H9 (cell line): ENCODE measurements around the gene SIN3B. TPM values are rescaled to one million over a fixed set of nuclear protein-coding genes. Genes with fewer than 3 reads are reported as not detected.

ENCODE experiments used
- DNase-seq: peaks from one replicate; pipeline ENCODE4 v3.0.0-alpha.2; 2017
- H2AFZ ChIP-seq: one replicate; pipeline ENCODE4 v1.6.1; 2013; ENCODE audit warnings: mild to moderate bottlenecking, low read length, control low read depth, moderate library complexity
- H2AK5ac ChIP-seq: 2 replicates; pipeline ENCODE4 v1.6.1; 2013; ENCODE audit warnings: low read length, control low read depth, mixed read lengths; ENCODE audit not compliant: insufficient read length
- H2BK120ac ChIP-seq: one replicate; pipeline ENCODE4 v1.6.1; 2013; ENCODE audit warnings: low read depth, mild to moderate bottlenecking, low read length, control low read depth, inconsistent platforms; ENCODE audit not compliant: poor library complexity, severe bottlenecking
- H2BK12ac ChIP-seq: 2 replicates; pipeline ENCODE4 v1.6.1; 2013; ENCODE audit warnings: low read length, control low read depth, mixed read lengths, low read depth; ENCODE audit not compliant: insufficient read length
- H2BK15ac ChIP-seq: 2 replicates; pipeline ENCODE4 v1.6.1; 2013; ENCODE audit warnings: low read depth, low read length, control low read depth
- H2BK20ac ChIP-seq: one replicate; pipeline ENCODE4 v1.6.1; 2013; ENCODE audit warnings: low read depth, mild to moderate bottlenecking, low read length, control low read depth, inconsistent platforms; ENCODE audit not compliant: poor library complexity, severe bottlenecking
- H2BK5ac ChIP-seq: 2 replicates; pipeline ENCODE4 v1.6.1; 2013; ENCODE audit warnings: low read length, control low read depth, mixed read lengths; ENCODE audit not compliant: insufficient read length
- H3K14ac ChIP-seq: 2 replicates; pipeline ENCODE4 v1.6.1; 2013; ENCODE audit warnings: low read length, control low read depth; ENCODE audit not compliant: insufficient read depth
- H3K18ac ChIP-seq: 2 replicates; pipeline ENCODE4 v1.6.1; 2013; ENCODE audit warnings: low read depth, mild to moderate bottlenecking, mixed read lengths, low read length, control low read depth; ENCODE audit not compliant: insufficient read length
- H3K23ac ChIP-seq: 2 replicates; pipeline ENCODE4 v1.6.1; 2013; ENCODE audit warnings: low read length, control low read depth, mixed read lengths, low read depth; ENCODE audit not compliant: insufficient read length
- H3K23me2 ChIP-seq: 2 replicates; pipeline ENCODE4 v1.6.1; 2013; ENCODE audit warnings: low read depth, mild to moderate bottlenecking, mixed read lengths, low read length, control low read depth; ENCODE audit not compliant: insufficient read length, poor library complexity, severe bottlenecking
- H3K27ac ChIP-seq: 2 replicates; pipeline ENCODE4 v1.5.1; 2013; ENCODE audit warnings: low read length, control low read depth, mixed read lengths, low read depth; ENCODE audit not compliant: insufficient read length
- H3K27me3 ChIP-seq: 2 replicates; pipeline ENCODE4 v1.6.1; 2013; ENCODE audit warnings: low read length, control low read depth, inconsistent platforms; ENCODE audit not compliant: insufficient read depth
- H3K4ac ChIP-seq: 2 replicates; pipeline ENCODE4 v1.6.1; 2013; ENCODE audit warnings: low read depth, mild to moderate bottlenecking, control low read depth, inconsistent platforms, low read length, moderate library complexity
- H3K4me1 ChIP-seq: 2 replicates; pipeline ENCODE4 v1.6.1; 2013; ENCODE audit warnings: low read length, control low read depth, inconsistent platforms; ENCODE audit not compliant: insufficient read depth
- H3K4me2 ChIP-seq: 2 replicates; pipeline ENCODE4 v1.6.1; 2013; ENCODE audit warnings: low read length, control low read depth, mixed read lengths; ENCODE audit not compliant: insufficient read length, insufficient read depth
- H3K56ac ChIP-seq: 2 replicates; pipeline ENCODE4 v1.6.1; 2013; ENCODE audit warnings: low read depth, mild to moderate bottlenecking, mixed read lengths, low read length, control low read depth; ENCODE audit not compliant: insufficient read length
- H3K79me1 ChIP-seq: 2 replicates; pipeline ENCODE4 v1.6.1; 2013; ENCODE audit warnings: low read depth, mild to moderate bottlenecking, moderate library complexity, low read length, control low read depth, inconsistent platforms; ENCODE audit not compliant: insufficient read depth, poor library complexity, severe bottlenecking
- H3K79me2 ChIP-seq: 2 replicates; pipeline ENCODE4 v1.6.1; 2013; ENCODE audit warnings: low read length, control low read depth, inconsistent platforms; ENCODE audit not compliant: insufficient read depth
- H3K9ac ChIP-seq: 2 replicates; pipeline ENCODE4 v1.6.1; 2013; ENCODE audit warnings: low read length, control low read depth, mixed read lengths; ENCODE audit not compliant: insufficient read length; ENCODE audit errors: extremely low read depth
- H3K9me3 ChIP-seq: one replicate; pipeline ENCODE4 v1.6.1; 2013; ENCODE audit warnings: low read depth, low read length, inconsistent platforms; ENCODE audit not compliant: control insufficient read depth
- H3T11ph ChIP-seq: one replicate; pipeline ENCODE4 v1.6.1; 2013; ENCODE audit warnings: mild to moderate bottlenecking, low read length, control low read depth, inconsistent platforms
- H4K20me1 ChIP-seq: one replicate; pipeline ENCODE4 v1.6.1; 2013; ENCODE audit not compliant: control insufficient read depth, insufficient read length, insufficient read depth
- H4K5ac ChIP-seq: 2 replicates; pipeline ENCODE4 v1.6.1; 2013; ENCODE audit warnings: low read depth, mild to moderate bottlenecking, mixed read lengths, low read length, control low read depth; ENCODE audit not compliant: insufficient read length
- H4K8ac ChIP-seq: replicated peaks from 2 replicates; pipeline ENCODE4 v1.6.1; 2013; ENCODE audit warnings: low read length, control low read depth, mixed read lengths, low read depth; ENCODE audit not compliant: insufficient read length
- H4K91ac ChIP-seq: 2 replicates; pipeline ENCODE4 v1.6.1; 2013; ENCODE audit warnings: low read depth, mild to moderate bottlenecking, moderate library complexity, mixed read lengths, low read length, control low read depth; ENCODE audit not compliant: insufficient read length
- H3K27ac Mint-ChIP-seq, 3 experiments: 2 replicates in 2 of 3; 3 replicates in 1 of 3; pipeline ENCODE4 v1.8.0; 2020 to 2021; ENCODE audit warnings: mixed read lengths in 3 of 3, mild to moderate bottlenecking in 1 of 3, moderate library complexity in 1 of 3
- H3K27me3 Mint-ChIP-seq: 2 replicates; pipeline ENCODE4 v1.8.0; 2021; ENCODE audit warnings: low read depth, mild to moderate bottlenecking, moderate library complexity, mixed read lengths
- H3K36me3 Mint-ChIP-seq, 3 experiments: 2 replicates in 2 of 3; 3 replicates in 1 of 3; pipeline ENCODE4 v1.8.0; 2020 to 2021; ENCODE audit warnings: low read depth in 3 of 3, mixed read lengths in 3 of 3; ENCODE audit not compliant: insufficient read depth in 1 of 3
- H3K4me1 Mint-ChIP-seq, 2 experiments: 2 replicates each; pipeline ENCODE4 v1.8.0; 2020; ENCODE audit warnings: mixed read lengths in 2 of 2
- H3K4me3 Mint-ChIP-seq, 2 experiments: 2 replicates in 1 of 2; 3 replicates in 1 of 2; pipeline ENCODE4 v1.8.0; 2020 to 2021; ENCODE audit warnings: mild to moderate bottlenecking in 2 of 2, mixed read lengths in 2 of 2, moderate library complexity in 1 of 2
- H3K9me3 Mint-ChIP-seq, 2 experiments: 2 replicates in 1 of 2; 3 replicates in 1 of 2; pipeline ENCODE4 v1.8.0; 2020; ENCODE audit warnings: mild to moderate bottlenecking in 2 of 2, mixed read lengths in 2 of 2, moderate library complexity in 1 of 2
- CTCF ChIP-seq: fragments of 200-600 bp; sonication (generic); conservative IDR thresholded peaks from 3 replicates; pipeline ENCODE4 v1.8.0; 2021; ENCODE audit warnings: antibody characterized with exemption, mild to moderate bottlenecking
- WGBS: extraction: QIAGEN DNeasy Blood & Tissue Kit; methylation state at CpG from one replicate; pipeline ENCODE4 v1.1.7; 2013; ENCODE audit warnings: missing lambda C conversion rate, low lambda C conversion rate, mixed read lengths; ENCODE audit not compliant: insufficient read length; ENCODE audit errors: extremely low coverage; 5-methylcytosine and 5-hydroxymethylcytosine counted together
- total RNA-seq: library from RNA; stranded (reverse); gene quantifications from 2 replicates; pipeline ENCODE4 v1.2.1, GENCODE V29; 2021

Gene SIN3B
- total RNA-seq, 1 experiment from 2014 or later, result 72.7 TPM

- no peak overlapping the region for H4K8ac ChIP-seq
- Mint-ChIP-seq H3K9me3 (peaks cover 26 to 31% of the 10 kb centered on the region in 2 experiments), H3K36me3 (peaks cover 40 to 57% (median 55%) of the 10 kb centered on the region in 3 experiments), H3K27ac (no peak overlapping the region), H3K4me1 (no peaks in the 10 kb centered on the region), H3K27me3 (peaks cover 5% of the 10 kb centered on the region), H3K4me3 (no peak overlapping the region)
- no CpG with 5 or more reads among the region's 8 CpGs for WGBS
- H3K56ac ChIP-seq, result no peak overlapping the region
- no peak overlapping the region for H3K27ac ChIP-seq
- H2AFZ ChIP-seq, result no peak overlapping the region
- no peak overlapping the region for H3K18ac ChIP-seq
- H3K27me3 ChIP-seq, result no peaks in the 10 kb centered on the region
- no peak overlapping the region for H3K4ac ChIP-seq
- no peak overlapping the region for H3K23ac ChIP-seq
- H2BK120ac ChIP-seq, result no peak overlapping the region
- H3K9me3 ChIP-seq, result peaks cover 10% of the 10 kb centered on the region
- TF ChIP-seq CTCF, result no peak
- H3K79me1 ChIP-seq, result no peaks in the 10 kb centered on the region
- no peak overlapping the region for H2BK20ac ChIP-seq
- H2AK5ac ChIP-seq, result no peak overlapping the region
- H3T11ph ChIP-seq, result no peak overlapping the region
- H4K5ac ChIP-seq, result no peak overlapping the region
- H3K14ac ChIP-seq, result no peak overlapping the region
- no peaks in the 10 kb centered on the region for H3K4me1 ChIP-seq
- no peak for DNase-seq
- H2BK15ac ChIP-seq, result no peak overlapping the region
- no peaks in the 10 kb centered on the region for H4K20me1 ChIP-seq
- H2BK12ac ChIP-seq, result no peak overlapping the region
- H3K4me2 ChIP-seq, result no peak overlapping the region
- no peak overlapping the region for H3K9ac ChIP-seq
- no peak overlapping the region for H2BK5ac ChIP-seq
- H4K91ac ChIP-seq, result no peak overlapping the region
- no peaks in the 10 kb centered on the region for H3K79me2 ChIP-seq
- no peaks in the 10 kb centered on the region for H3K23me2 ChIP-seq
These were observed 51.8 kb downstream of the SIN3B start for GRCh38 chr19:16880884-16881554.
